Endothelial cell of umbilical vein (primary cell): ENCODE measurements around the gene PPME1. TPM values are rescaled to one million over a fixed set of nuclear protein-coding genes. Genes with fewer than 3 reads are reported as not detected.

Experiments
- BruUV-seq: library from RNA; stranded (reverse); fragments of 400-500 nt; replicated peaks from 2 replicates; lab custom pipeline; 2021; lab: Mats Ljungman, UMichigan
- CTCF ChIA-PET: fragments of 300-600, 350-600 bp; sonication (Branson Sonifier 250); formaldehyde crosslinking; loops from one replicate; lab custom pipeline; 2021; ENCODE audit warnings: antibody characterized with exemption, inconsistent platforms; lab: Charles Lee
- POLR2A ChIA-PET: fragments of 300-600, 350-600 bp; sonication (Branson Sonifier 250); formaldehyde crosslinking; loops from one replicate; lab custom pipeline; 2021; ENCODE audit warnings: antibody characterized with exemption, inconsistent platforms; lab: Charles Lee
- DNase-seq: peaks from one replicate; pipeline ENCODE4 v3.0.0-alpha.2; 2011; ENCODE audit warnings: low read depth, low spot score
- FAIRE-seq: peaks from 2 replicates; lab custom pipeline; 2011; peaks lifted over from hg19 to GRCh38; lab: Jason Lieb, UNC
- H2AFZ ChIP-seq: 2 replicates; pipeline ENCODE4 v1.6.0; 2012; ENCODE audit warnings: low read depth, low read length, control low read depth, inconsistent platforms
- H3K27ac ChIP-seq: 2 replicates; pipeline ENCODE4 v1.5.1; 2011; ENCODE audit warnings: low read depth, mild to moderate bottlenecking, control low read depth, low read length, moderate library complexity; ENCODE audit not compliant: insufficient read depth
- H3K27me3 ChIP-seq, 2 experiments: 2 replicates each; pipeline versions ENCODE4 v1.6.0 to v1.6.1; 2011; ENCODE audit warnings: low read length in 2 of 2, mixed read lengths in 1 of 2; ENCODE audit not compliant: control insufficient read depth in 2 of 2, insufficient read depth in 2 of 2
- H3K36me3 ChIP-seq, 2 experiments: 2 replicates in 1 of 2; 3 replicates in 1 of 2; pipeline ENCODE4 v1.5.1; 2011; ENCODE audit warnings: low read length in 2 of 2, mild to moderate bottlenecking in 1 of 2, moderate library complexity in 1 of 2; ENCODE audit not compliant: control insufficient read depth in 2 of 2, insufficient read depth in 2 of 2; ENCODE audit errors: extremely low read depth in 1 of 2
- H3K4me1 ChIP-seq: 3 replicates; pipeline ENCODE4 v1.5.1; 2011; ENCODE audit warnings: mild to moderate bottlenecking, low read length; ENCODE audit not compliant: control insufficient read depth, insufficient read depth; ENCODE audit errors: extremely low read depth
- H3K4me2 ChIP-seq: 2 replicates; pipeline ENCODE4 v1.6.1; 2011; ENCODE audit warnings: low read length, control low read depth, mixed read lengths; ENCODE audit not compliant: insufficient read depth
- H3K4me3 ChIP-seq, 3 experiments: fragments of 200-600 bp in 1 of 3; sonication (generic), shearing (Covaris generic) in 1 of 3; replicated peaks in 1 of 3; 2 replicates each; pipeline ENCODE4 v1.5.1; 2011 to 2016; ENCODE audit warnings: control low read depth in 3 of 3, low read length in 3 of 3, mild to moderate bottlenecking in 2 of 3, inconsistent platforms in 1 of 3, low read depth in 1 of 3, moderate library complexity in 1 of 3; ENCODE audit not compliant: insufficient read depth in 1 of 3
- H3K79me2 ChIP-seq: 2 replicates; pipeline ENCODE4 v1.6.0; 2012; ENCODE audit warnings: low read length, inconsistent platforms; ENCODE audit not compliant: control insufficient read depth, insufficient read depth
- H3K9ac ChIP-seq: replicated peaks from 2 replicates; pipeline ENCODE3; 2011; ENCODE audit warnings: low read length, control low read depth; ENCODE audit not compliant: insufficient read depth; ENCODE audit errors: extremely low read depth
- H3K9me1 ChIP-seq: replicated peaks from 3 replicates; pipeline ENCODE4 v1.6.0; 2011; ENCODE audit warnings: mild to moderate bottlenecking, low read length; ENCODE audit not compliant: control insufficient read depth, insufficient read depth; ENCODE audit errors: extremely low read depth
- H3K9me3 ChIP-seq: replicated peaks from 2 replicates; pipeline ENCODE4 v1.5.1; 2012; ENCODE audit warnings: low read length, inconsistent platforms; ENCODE audit not compliant: control insufficient read depth, insufficient read depth
- H4K20me1 ChIP-seq: replicated peaks from 2 replicates; pipeline ENCODE3; 2011; ENCODE audit warnings: mild to moderate bottlenecking, low read length; ENCODE audit not compliant: control insufficient read depth, insufficient read depth; ENCODE audit errors: extremely low read depth
- CTCF ChIP-seq, 2 donors: IDR thresholded peaks; 1 replicate in 1 of 2; 2 replicates in 1 of 2; pipeline ENCODE4 v1.5.1; 2011; ENCODE audit warnings: low read length in 2 of 2, mild to moderate bottlenecking in 2 of 2, moderate library complexity in 2 of 2, control low read depth in 1 of 2, inconsistent platforms in 1 of 2, low read depth in 1 of 2; ENCODE audit not compliant: insufficient read depth in 1 of 2; ENCODE audit errors: extremely low read depth in 1 of 2
- EZH2 ChIP-seq: IDR thresholded peaks from 2 replicates; pipeline ENCODE4 v1.6.1; 2012; ENCODE audit warnings: borderline replicate concordance, low read depth, mild to moderate bottlenecking, moderate library complexity, low read length, inconsistent platforms; ENCODE audit not compliant: severe bottlenecking
- FOS ChIP-seq: IDR thresholded peaks from 2 replicates; pipeline ENCODE4 v1.6.1; 2011; ENCODE audit warnings: mild to moderate bottlenecking, low read length, moderate library complexity, borderline replicate concordance; ENCODE audit not compliant: insufficient read depth
- GATA2 ChIP-seq: IDR thresholded peaks from 2 replicates; pipeline ENCODE4 v1.7.0; 2011; ENCODE audit warnings: low read depth, mild to moderate bottlenecking, moderate library complexity, mixed read lengths, low read length; ENCODE audit not compliant: insufficient read length, insufficient read depth
- JUN ChIP-seq: IDR thresholded peaks from 2 replicates; pipeline ENCODE4 v1.6.1; 2011; ENCODE audit warnings: borderline replicate concordance, low read depth; ENCODE audit not compliant: insufficient read length, insufficient read depth
- MAX ChIP-seq: IDR thresholded peaks from 2 replicates; pipeline ENCODE4 v1.6.1; 2011; ENCODE audit not compliant: insufficient read depth, insufficient read length
- MYC ChIP-seq: IDR thresholded peaks from one replicate; pipeline ENCODE4 v1.6.1; 2011; ENCODE audit warnings: mild to moderate bottlenecking, low read depth, low read length
- POLR2A ChIP-seq: IDR thresholded peaks from 2 replicates; pipeline ENCODE4 v1.6.1; 2012; ENCODE audit warnings: low read depth, mild to moderate bottlenecking, control low read depth, low read length
- POLR2AphosphoS5 ChIP-seq: IDR thresholded peaks from 2 replicates; pipeline ENCODE4 v1.6.1; 2012; ENCODE audit warnings: low read depth, mild to moderate bottlenecking, control low read depth, low read length, moderate library complexity; ENCODE audit not compliant: insufficient read depth
- dilution Hi-C: fragments of 300-500 bp; cut with MboI; formaldehyde crosslinking; loops from one replicate; pipeline ENCODE4 v1.15.0; 2019; ENCODE audit warnings: low sequenced_read_pairs; ENCODE audit not compliant: extremely low pct_ligation_motif_present
- intact Hi-C: fragments of 100-400 bp; cut with micrococcal nuclease; formaldehyde crosslinking; loops from one replicate; pipeline ENCODE4 v1.10.0; 2022
- polyA plus RNA-seq, 4 experiments: library from polyadenylated mRNA; depleted of rRNA in 3 of 4; stranded (reverse) in 3 of 4; unstranded in 1 of 4; fragments of >200 nt; gene quantifications; 2 replicates each; pipeline versions ENCODE4 v1.2.1 to v1.2.3, GENCODE V29; 2011 to 2012; ENCODE audit warnings: missing spikeins in 1 of 4
- total RNA-seq: library from RNA; stranded (reverse); gene quantifications from 2 replicates; pipeline ENCODE4 v1.2.3, GENCODE V29; 2021

Gene PPME1
- total and polyA plus RNA-seq, 2 donors (not counting 3 experiments of a cell fraction or from before 2014, with no cell fraction given) = 37.2 to 49.9 TPM

- Histone ChIP-seq H3K27ac (no peak overlapping the region), H3K9ac (no peak overlapping the region), H4K20me1 (no peaks in the 10 kb centered on the region), H2AFZ (no peak overlapping the region), H3K9me3 (no peaks in the 10 kb centered on the region), H3K4me3 (no peak overlapping the region), H3K36me3 (peaks cover 0 to 7% of the 10 kb centered on the region in 2 experiments), H3K9me1 (no peaks in the 10 kb centered on the region), H3K79me2 (no peaks in the 10 kb centered on the region), H3K27me3 (no peaks in the 10 kb centered on the region), H3K4me1 (no peaks in the 10 kb centered on the region), H3K4me2 (no peak overlapping the region)
- ChIA-PET CTCF (no interaction called here), POLR2A (no interaction called here)
- intact Hi-C loops (no loop called here), dilution Hi-C loops (no loop called here)
- no TSS peak for BruUV-seq
- DNase-seq (no peak), FAIRE-seq (no peak)
- TF ChIP-seq MYC (no peak), CTCF (IDR thresholded peaks at IDR 0.05; ENCODE audit: extremely low read depth in 1 of 2, insufficient read depth in 1 of 2, low read depth in 1 of 2, low read length in 2 of 2) (no peak), MAX (no peak), EZH2 (no peak), FOS (no peak), POLR2A (no peak)
Observed at GRCh38 chr11:74212533-74212932, 41.4 kb downstream of the PPME1 start.

GRCh38 chr11:74220376-74220775, 49.3 kb downstream of the PPME1 start:
- Histone ChIP-seq H3K4me3 (no peak overlapping the region), H4K20me1 (no peaks in the 10 kb centered on the region), H3K9ac (no peak overlapping the region), H3K27me3 (no peaks in the 10 kb centered on the region), H3K79me2 (no peaks in the 10 kb centered on the region), H3K9me1 (no peaks in the 10 kb centered on the region), H3K4me2 (no peak overlapping the region), H3K9me3 (no peaks in the 10 kb centered on the region), H3K27ac (no peak overlapping the region), H2AFZ (no peak overlapping the region), H3K36me3 (peaks cover 0 to 2% of the 10 kb centered on the region in 2 experiments), H3K4me1 (no peaks in the 10 kb centered on the region)
- FAIRE-seq = no peak
- BruUV-seq = no TSS peak
- no peak for DNase-seq
- TF ChIP-seq CTCF (IDR thresholded peaks at IDR 0.05; ENCODE audit: extremely low read depth in 1 of 2, insufficient read depth in 1 of 2, low read depth in 1 of 2, low read length in 2 of 2) = no peak
- TF ChIP-seq POLR2A = no peak
- no peak for TF ChIP-seq MYC
- TF ChIP-seq POLR2AphosphoS5 = no peak
- TF ChIP-seq MAX = no peak
- TF ChIP-seq JUN = no peak
- TF ChIP-seq GATA2 = no peak
- no peak for TF ChIP-seq FOS
- no peak for TF ChIP-seq EZH2
- CTCF ChIA-PET = interaction anchor here (0.8 to 1.0 kb wide), 2 partner anchors 26 to 212 kb away, joined by 3 read pairs; no protein-coding TSS in a partner anchor
- dilution Hi-C loops (no loop called here), intact Hi-C loops (no loop called here)
- POLR2A ChIA-PET = no interaction called here
